Effector memory CD4-positive, alpha-beta T cell (primary cell): ENCODE data around the gene BANF2.

Experiments used
- DNase-seq, 3 donors: peaks; one replicate each; pipeline ENCODE4 v3.0.0-alpha.2; 2020
- H3K27ac ChIP-seq: 2 replicates; pipeline ENCODE4 v1.7.0; 2013; ENCODE audit warnings: mild to moderate bottlenecking, low read length, moderate library complexity; ENCODE audit not compliant: insufficient read depth, poor library complexity, severe bottlenecking
- H3K27me3 ChIP-seq: replicated peaks from 2 replicates; pipeline ENCODE4 v1.7.0; 2013; ENCODE audit warnings: mild to moderate bottlenecking, low read length; ENCODE audit not compliant: insufficient read depth, control insufficient read depth, poor library complexity, severe bottlenecking
- H3K36me3 ChIP-seq: 2 replicates; pipeline ENCODE4 v1.7.0; 2013; ENCODE audit warnings: mild to moderate bottlenecking, low read length, moderate library complexity; ENCODE audit not compliant: control insufficient read depth, insufficient read depth
- H3K4me1 ChIP-seq: 2 replicates; pipeline ENCODE4 v1.7.0; 2013; ENCODE audit warnings: low read length, mild to moderate bottlenecking; ENCODE audit not compliant: control insufficient read depth, insufficient read depth, poor library complexity, severe bottlenecking
- H3K4me3 ChIP-seq: 2 replicates; pipeline ENCODE4 v1.7.0; 2013; ENCODE audit warnings: low read length, low read depth, mild to moderate bottlenecking; ENCODE audit not compliant: insufficient read depth, poor library complexity, severe bottlenecking
- H3K9me3 ChIP-seq: 2 replicates; pipeline ENCODE4 v1.7.0; 2013; ENCODE audit warnings: mild to moderate bottlenecking, low read length, moderate library complexity; ENCODE audit not compliant: control insufficient read depth
- total RNA-seq, 3 donors: gene quantifications; one replicate each; lab custom pipeline; 2026; lab: John Stamatoyannopoulos, UW

BANF2 gene
- 0 reads per million in 3 donors for total RNA-seq

DNA sequence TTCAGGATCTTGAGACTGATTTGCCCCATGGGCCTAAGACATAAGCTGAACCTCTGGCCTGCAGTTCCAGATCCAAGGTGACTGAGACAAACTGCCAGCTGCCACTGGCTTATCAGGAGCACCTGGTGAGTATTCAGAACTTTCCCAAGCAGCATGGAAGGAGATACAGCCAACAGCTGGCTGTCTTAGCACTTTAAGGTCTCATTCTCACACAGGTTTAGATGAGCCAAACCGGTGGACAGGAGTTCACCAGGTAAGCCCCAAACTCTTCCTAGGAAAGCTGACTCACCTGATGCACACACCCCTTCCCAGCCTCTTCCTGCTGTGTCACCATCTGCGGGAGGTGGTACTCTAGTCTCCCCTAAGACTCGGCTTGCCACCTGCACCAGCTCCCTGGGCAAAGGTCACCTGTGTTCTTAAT is at the start of gene BANF2:
Gene BANF2 (plus strand): TSS at position 36 of the 421 bp plus-strand sequence. CDS start 25,060 bp downstream, outside the sequence.
- Histone ChIP-seq H3K4me1 (no peaks in the 10 kb centered on the region), H3K4me3 (no peak within 1 kb of the TSS), H3K27ac (no peak within 1 kb of the TSS), H3K9me3 (no peaks in the 10 kb centered on the region), H3K36me3 (no peaks in the 10 kb centered on the region), H3K27me3 (no peaks in the 10 kb centered on the region)
- DNase-seq, result no peak

DNA sequence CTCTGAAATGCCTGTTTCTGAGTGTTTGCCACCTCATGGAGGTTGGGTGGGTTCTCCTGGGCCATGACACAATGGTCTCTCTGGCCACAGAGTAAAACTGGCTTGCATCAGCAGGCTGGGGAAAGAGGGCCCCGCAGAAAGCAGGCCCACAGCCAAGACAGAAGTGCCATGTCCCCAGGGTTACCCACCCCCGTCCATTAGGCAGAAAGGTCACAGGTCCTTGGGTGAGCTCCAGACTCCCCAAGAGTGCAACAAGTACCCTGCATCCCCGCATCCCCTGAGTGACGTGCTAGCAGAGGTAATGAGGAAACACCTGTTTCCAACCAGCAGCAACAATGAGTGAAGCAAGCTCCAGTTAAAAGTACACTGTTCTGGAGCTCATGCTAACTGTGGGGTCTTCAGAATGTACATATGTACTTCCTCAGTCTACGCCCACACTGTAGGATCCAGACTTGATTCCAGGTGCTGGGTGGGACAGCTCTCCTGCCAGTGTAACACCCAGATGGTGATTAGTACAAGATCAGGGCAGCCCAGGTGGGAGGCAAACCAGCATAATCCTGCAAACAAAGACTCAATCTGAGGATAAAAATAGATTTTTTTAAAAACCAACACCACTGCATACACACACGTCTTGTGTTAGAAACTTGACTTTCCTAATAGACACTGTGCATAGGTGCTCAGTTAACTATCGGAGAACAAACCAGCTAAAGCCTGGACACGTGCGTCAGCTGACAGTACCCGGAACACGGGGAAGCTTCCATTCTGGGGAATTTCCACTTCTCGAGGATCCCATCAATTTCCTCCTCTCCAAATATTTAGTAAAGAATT is 49.3 kb upstream of the BANF2 start:
- no peak for DNase-seq
- Histone ChIP-seq H3K4me1 (no peaks in the 10 kb centered on the region), H3K27ac (no peak overlapping the region), H3K4me3 (no peak overlapping the region), H3K9me3 (no peaks in the 10 kb centered on the region), H3K36me3 (no peaks in the 10 kb centered on the region), H3K27me3 (no peaks in the 10 kb centered on the region)

DNA sequence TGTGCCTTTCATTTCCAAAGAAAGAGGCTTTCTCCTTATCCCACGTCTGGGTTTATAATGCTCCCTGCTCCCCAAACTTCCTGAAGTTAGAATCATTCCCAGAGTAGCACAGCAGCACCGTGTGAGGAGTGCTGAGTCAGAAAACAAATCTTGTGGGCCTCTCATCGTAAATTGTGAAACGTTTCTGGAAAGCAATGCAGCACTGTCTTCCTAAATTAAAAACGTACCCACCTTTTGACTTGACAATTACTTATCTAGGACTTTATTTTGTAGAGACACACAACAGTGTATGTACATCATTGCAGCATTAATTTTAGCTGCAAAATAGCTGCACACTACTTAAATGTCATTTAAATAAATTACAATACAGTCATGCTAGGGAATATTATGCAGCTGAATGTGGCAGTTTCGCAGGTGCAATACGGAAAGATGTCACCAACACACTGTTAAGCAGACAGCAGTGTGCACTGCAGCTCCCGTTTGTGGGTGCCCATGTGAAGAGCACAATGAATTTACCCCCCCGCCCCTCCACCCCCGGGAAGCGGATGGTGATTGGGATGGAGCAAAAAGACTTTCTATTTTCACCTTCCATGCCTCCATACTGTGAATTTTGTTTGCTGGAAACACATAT is 48.5 kb upstream of the BANF2 start:
- DNase-seq, result no peak
- H3K4me3 ChIP-seq, result no peak overlapping the region
- H3K36me3 ChIP-seq, result no peaks in the 10 kb centered on the region
- no peak overlapping the region for H3K27ac ChIP-seq
- no peaks in the 10 kb centered on the region for H3K9me3 ChIP-seq
- no peaks in the 10 kb centered on the region for H3K4me1 ChIP-seq
- H3K27me3 ChIP-seq, result no peaks in the 10 kb centered on the region

DNA sequence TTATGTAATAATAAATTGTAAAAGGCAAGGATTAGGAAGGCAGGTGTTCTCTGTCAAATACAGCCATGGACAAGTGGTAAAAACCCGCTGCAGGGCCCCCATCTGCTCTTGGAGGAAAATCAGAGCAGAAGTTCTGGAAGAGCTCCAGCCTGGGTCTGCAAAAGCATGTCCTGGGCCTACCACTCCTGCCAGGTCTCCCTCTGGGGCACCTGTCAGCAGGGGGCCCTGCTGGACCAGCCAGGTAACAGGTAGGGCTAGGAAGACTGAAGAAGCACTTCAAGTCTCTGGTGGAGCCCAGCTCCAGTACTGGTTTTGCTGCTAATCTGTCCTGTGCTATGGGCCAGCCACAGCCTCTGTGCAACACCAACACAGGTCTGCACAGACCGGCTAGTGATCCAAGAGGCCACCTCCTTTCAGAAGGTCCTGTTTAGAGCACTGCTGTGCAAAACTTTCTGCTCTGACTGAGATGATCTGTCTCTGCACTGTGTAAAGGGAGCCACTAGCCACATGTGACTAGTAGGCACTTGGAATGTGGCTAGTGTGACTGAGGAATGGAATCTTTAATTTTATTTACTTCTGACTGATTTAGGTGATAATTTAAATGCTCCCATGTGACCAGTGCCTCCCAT is 47.9 kb upstream of the BANF2 start:
- Histone ChIP-seq H3K4me3 (no peak overlapping the region), H3K9me3 (no peaks in the 10 kb centered on the region), H3K36me3 (no peaks in the 10 kb centered on the region), H3K27ac (no peak overlapping the region), H3K27me3 (no peaks in the 10 kb centered on the region), H3K4me1 (no peaks in the 10 kb centered on the region)
- DNase-seq, result no peak

GRCh38 chr20:17652411-17652810 is 47.4 kb upstream of the BANF2 start:
- Histone ChIP-seq H3K27ac (no peak overlapping the region), H3K36me3 (no peaks in the 10 kb centered on the region), H3K4me3 (no peak overlapping the region), H3K9me3 (no peaks in the 10 kb centered on the region), H3K4me1 (no peaks in the 10 kb centered on the region), H3K27me3 (no peaks in the 10 kb centered on the region)
- no peak for DNase-seq

GRCh38 chr20:17653835-17654648 is 45.7 kb upstream of the BANF2 start:
- Histone ChIP-seq H3K4me1 (no peaks in the 10 kb centered on the region), H3K27ac (no peak overlapping the region), H3K36me3 (no peaks in the 10 kb centered on the region)

GRCh38 chr20:17654649-17655285 is 45.0 kb upstream of the BANF2 start:
- Histone ChIP-seq H3K9me3 (no peaks in the 10 kb centered on the region), H3K36me3 (no peaks in the 10 kb centered on the region), H3K4me3 (no peak overlapping the region), H3K4me1 (no peaks in the 10 kb centered on the region), H3K27me3 (no peaks in the 10 kb centered on the region), H3K27ac (no peak overlapping the region)
- no peak for DNase-seq

More at GRCh38 chr20:17653835-17654648, 45.7 kb upstream of the BANF2 start:
- Histone ChIP-seq H3K9me3 (no peaks in the 10 kb centered on the region), H3K4me3 (no peak overlapping the region), H3K27me3 (no peaks in the 10 kb centered on the region)
- no peak for DNase-seq

GRCh38 chr20:17655286-17655651 is 44.5 kb upstream of the BANF2 start:
- H3K9me3 ChIP-seq, result no peaks in the 10 kb centered on the region
- H3K4me3 ChIP-seq, result no peak overlapping the region
- H3K27me3 ChIP-seq, result no peaks in the 10 kb centered on the region
- no peak for DNase-seq
- H3K27ac ChIP-seq, result no peak overlapping the region
- no peaks in the 10 kb centered on the region for H3K4me1 ChIP-seq
- H3K36me3 ChIP-seq, result no peaks in the 10 kb centered on the region

DNA sequence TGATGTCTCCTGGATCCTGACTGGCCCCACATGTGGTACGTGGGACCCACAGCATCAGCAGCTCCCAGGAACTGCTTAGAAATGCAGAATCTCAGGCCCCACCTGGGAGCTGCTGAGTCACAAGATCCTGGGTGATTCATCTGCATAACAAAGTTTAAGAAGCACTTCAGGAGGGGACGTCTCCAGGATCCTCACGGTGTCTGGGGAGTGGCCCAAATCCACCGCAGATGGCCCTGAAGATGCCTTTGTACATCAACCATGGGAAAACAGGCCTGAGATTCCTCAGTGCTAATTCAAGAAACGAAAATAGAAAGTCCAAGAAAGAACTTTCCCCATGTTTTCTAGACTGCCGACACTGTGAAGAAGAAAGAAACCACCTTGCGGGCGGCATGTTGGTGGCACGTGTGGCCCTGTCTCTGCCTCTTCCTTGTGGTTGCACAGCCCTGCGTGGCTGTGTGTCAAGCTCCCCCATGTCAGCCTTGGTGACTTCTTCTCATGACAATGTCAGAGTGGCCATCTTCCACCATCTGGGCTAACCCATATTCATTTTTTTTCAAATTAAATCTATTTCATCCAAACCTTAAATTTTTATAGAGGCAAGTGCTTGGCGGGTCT is 43.8 kb upstream of the BANF2 start:
- DNase-seq, result no peak
- Histone ChIP-seq H3K4me1 (no peaks in the 10 kb centered on the region), H3K9me3 (no peaks in the 10 kb centered on the region), H3K36me3 (no peaks in the 10 kb centered on the region), H3K27me3 (no peaks in the 10 kb centered on the region), H3K4me3 (no peak overlapping the region), H3K27ac (no peak overlapping the region)
